ENCODE results near the gene HSD3B7.

The HSD3B7 gene

GRCh38 chr16:30957456-30958174, 27.4 kb upstream of the HSD3B7 start, which contains the start of gene SETD1A:
Gene SETD1A (plus strand): TSS chr16:30957754. CDS start chr16:30958732, 978 bp downstream.
- peak; percentile 97 for DNase-seq (ENCODE audit: insufficient read length)
- FAIRE-seq = peak; percentile 97
- TF ChIP-seq TAF1 (IDR thresholded peaks at IDR 0.05; ENCODE audit: borderline replicate concordance, low read depth, low read length) = 0 out of 2 replicates have a peak, but pooled peaks have one; percentile 27
- TF ChIP-seq POLR2A (IDR thresholded peaks at IDR 0.05; ENCODE audit: low read depth, low read length) = peak; percentile 46; the same call in 1 of the 2 replicates
- TF ChIP-seq POLR2AphosphoS5 (IDR thresholded peaks at IDR 0.05; ENCODE audit: low read depth, low read length) = no peak

GRCh38 chr16:30958175-30959079, 26.6 kb upstream of the HSD3B7 start:
- TF ChIP-seq TAF1 (IDR thresholded peaks at IDR 0.05; ENCODE audit: borderline replicate concordance, low read depth, low read length) = no peak
- no peak for TF ChIP-seq POLR2A (IDR thresholded peaks at IDR 0.05; ENCODE audit: low read depth, low read length)
- TF ChIP-seq POLR2AphosphoS5 (IDR thresholded peaks at IDR 0.05; ENCODE audit: low read depth, low read length) = no peak
- DNase-seq (ENCODE audit: insufficient read length) (peak; percentile 82), FAIRE-seq (no peak)

DNA sequence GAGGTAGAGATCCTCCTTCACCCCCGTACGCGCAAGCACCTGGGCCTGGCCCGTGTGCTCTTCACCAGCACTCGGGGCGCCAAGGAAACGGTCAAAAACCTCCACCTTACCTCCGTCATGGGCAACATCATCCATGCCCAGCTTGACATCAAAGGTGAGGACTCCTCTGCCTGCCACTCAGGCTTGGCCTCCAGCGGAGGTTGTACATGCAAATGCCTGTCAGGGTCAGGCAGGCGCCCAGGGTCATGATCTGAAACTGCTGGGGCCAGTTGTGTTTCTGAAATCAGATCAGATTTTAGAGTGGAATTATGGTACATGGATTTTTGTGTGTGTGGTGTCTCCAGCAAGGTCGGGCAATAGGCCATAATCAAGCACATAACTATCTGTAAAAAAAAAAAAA, 23.6 kb upstream of the HSD3B7 start:
- TF ChIP-seq POLR2A (IDR thresholded peaks at IDR 0.05; ENCODE audit: low read depth, low read length) (no peak), TAF1 (IDR thresholded peaks at IDR 0.05; ENCODE audit: borderline replicate concordance, low read depth, low read length) (no peak), POLR2AphosphoS5 (IDR thresholded peaks at IDR 0.05; ENCODE audit: low read depth, low read length) (no peak)
- DNase-seq (ENCODE audit: insufficient read length) (no peak), FAIRE-seq (no peak)

GRCh38 chr16:30963925-30964511, 21.0 kb upstream of the HSD3B7 start:
- DNase-seq (ENCODE audit: insufficient read length) (no peak), FAIRE-seq (no peak)
- TF ChIP-seq POLR2A (IDR thresholded peaks at IDR 0.05; ENCODE audit: low read depth, low read length) (no peak), POLR2AphosphoS5 (IDR thresholded peaks at IDR 0.05; ENCODE audit: low read depth, low read length) (no peak), TAF1 (IDR thresholded peaks at IDR 0.05; ENCODE audit: borderline replicate concordance, low read depth, low read length) (no peak)

- DNase-seq (ENCODE audit: insufficient read length) = no peak
- FAIRE-seq = no peak
- TF ChIP-seq POLR2A (IDR thresholded peaks at IDR 0.05; ENCODE audit: low read depth, low read length) (no peak), TAF1 (IDR thresholded peaks at IDR 0.05; ENCODE audit: borderline replicate concordance, low read depth, low read length) (no peak), POLR2AphosphoS5 (IDR thresholded peaks at IDR 0.05; ENCODE audit: low read depth, low read length) (no peak)
These were observed 20.3 kb upstream of the HSD3B7 start for GRCh38 chr16:30964574-30965226.

GRCh38 chr16:30965436-30965835, 19.6 kb upstream of the HSD3B7 start:
- no peak for DNase-seq (ENCODE audit: insufficient read length)
- no peak for FAIRE-seq
- no peak for TF ChIP-seq TAF1 (IDR thresholded peaks at IDR 0.05; ENCODE audit: borderline replicate concordance, low read depth, low read length)
- TF ChIP-seq POLR2AphosphoS5 (IDR thresholded peaks at IDR 0.05; ENCODE audit: low read depth, low read length) = no peak
- no peak for TF ChIP-seq POLR2A (IDR thresholded peaks at IDR 0.05; ENCODE audit: low read depth, low read length)

DNA sequence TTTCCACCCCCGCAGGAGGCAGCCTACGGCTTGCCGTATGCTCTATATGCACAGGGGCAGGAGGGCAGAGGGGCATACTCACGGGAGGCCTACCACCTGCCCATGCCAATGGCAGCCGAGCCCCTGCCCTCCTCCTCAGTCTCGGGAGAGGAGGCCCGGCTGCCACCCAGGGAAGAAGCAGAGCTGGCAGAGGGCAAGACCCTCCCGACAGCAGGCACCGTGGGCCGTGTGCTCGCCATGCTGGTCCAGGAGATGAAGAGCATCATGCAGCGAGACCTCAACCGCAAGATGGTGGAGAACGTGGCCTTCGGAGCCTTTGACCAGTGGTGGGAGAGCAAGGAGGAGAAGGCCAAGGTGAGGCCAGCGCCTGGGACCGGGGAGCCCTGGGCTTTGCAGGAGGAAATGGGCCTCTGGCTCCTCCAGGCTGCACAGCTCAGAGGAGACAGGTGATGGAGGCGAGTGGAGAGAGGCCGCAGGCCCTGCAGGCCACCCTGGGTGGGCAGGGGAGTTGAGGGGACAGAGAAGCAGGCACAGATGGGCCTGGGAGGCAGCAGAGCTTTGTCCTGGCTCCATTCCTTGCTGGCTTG, 18.9 kb upstream of the HSD3B7 start:
- TF ChIP-seq POLR2AphosphoS5 (IDR thresholded peaks at IDR 0.05; ENCODE audit: low read depth, low read length) = no peak
- TF ChIP-seq POLR2A (IDR thresholded peaks at IDR 0.05; ENCODE audit: low read depth, low read length) = no peak; the same call in 1 of the 2 replicates
- TF ChIP-seq TAF1 (IDR thresholded peaks at IDR 0.05; ENCODE audit: borderline replicate concordance, low read depth, low read length) = no peak
- no peak for FAIRE-seq
- DNase-seq (ENCODE audit: insufficient read length) = no peak

GRCh38 chr16:30967795-30968194, 17.2 kb upstream of the HSD3B7 start:
- FAIRE-seq (no peak), DNase-seq (ENCODE audit: insufficient read length) (no peak)
- TF ChIP-seq POLR2A (IDR thresholded peaks at IDR 0.05; ENCODE audit: low read depth, low read length) (no peak), POLR2AphosphoS5 (IDR thresholded peaks at IDR 0.05; ENCODE audit: low read depth, low read length) (no peak)

DNA sequence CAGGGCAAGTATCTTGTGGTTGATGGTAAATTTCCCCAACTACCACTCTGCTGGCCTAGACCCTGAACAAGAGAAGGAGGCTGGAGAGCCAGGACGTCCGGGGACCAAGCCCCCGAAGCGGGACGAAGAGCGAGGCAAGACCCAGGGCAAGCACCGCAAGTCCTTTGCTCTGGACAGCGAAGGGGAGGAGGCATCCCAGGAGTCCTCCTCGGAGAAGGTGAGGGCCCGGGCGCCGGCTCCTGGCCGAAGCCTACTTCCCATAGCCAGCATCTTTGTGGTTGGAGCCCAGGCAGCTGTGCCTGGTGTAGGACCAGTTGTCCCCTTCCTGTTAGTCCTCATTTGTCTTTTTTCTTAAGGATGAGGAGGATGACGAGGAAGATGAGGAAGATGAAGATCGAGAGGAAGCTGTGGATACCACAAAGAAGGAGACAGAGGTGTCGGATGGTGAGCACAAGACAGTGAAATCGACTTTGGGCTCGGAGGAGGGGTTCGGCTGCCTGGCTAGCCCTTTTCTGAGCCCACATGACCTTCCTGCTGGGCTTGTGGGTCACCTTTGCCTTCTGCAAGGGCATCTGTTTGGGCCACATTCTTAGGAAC, 15.7 kb upstream of the HSD3B7 start:
- FAIRE-seq = no peak
- TF ChIP-seq POLR2AphosphoS5 (IDR thresholded peaks at IDR 0.05; ENCODE audit: low read depth, low read length) = no peak
- DNase-seq (ENCODE audit: insufficient read length) = no peak

DNA sequence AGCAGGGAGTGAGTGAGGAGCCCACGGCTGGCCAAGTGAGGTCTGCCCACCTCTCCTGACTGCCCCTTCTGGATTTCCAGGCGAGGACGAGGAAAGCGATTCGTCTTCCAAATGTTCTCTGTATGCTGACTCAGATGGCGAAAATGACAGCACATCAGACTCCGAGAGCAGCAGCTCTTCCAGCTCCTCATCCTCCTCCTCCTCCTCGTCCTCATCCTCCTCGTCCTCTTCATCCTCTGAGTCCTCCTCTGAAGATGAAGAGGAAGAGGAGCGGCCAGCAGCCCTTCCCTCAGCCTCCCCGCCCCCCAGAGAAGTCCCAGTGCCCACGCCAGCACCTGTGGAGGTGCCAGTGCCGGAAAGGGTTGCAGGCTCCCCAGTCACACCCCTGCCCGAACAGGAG, 13.7 kb upstream of the HSD3B7 start:
- no peak for TF ChIP-seq POLR2A (IDR thresholded peaks at IDR 0.05; ENCODE audit: low read depth, low read length)
- TF ChIP-seq POLR2AphosphoS5 (IDR thresholded peaks at IDR 0.05; ENCODE audit: low read depth, low read length) = no peak
- TF ChIP-seq TAF1 (IDR thresholded peaks at IDR 0.05; ENCODE audit: borderline replicate concordance, low read depth, low read length) = no peak
- FAIRE-seq (no peak), DNase-seq (ENCODE audit: insufficient read length) (no peak)
